Activated T-cell treated with anti-CD3 and anti-CD28 coated beads for 48 hours (primary cell): Measurements from ENCODE around the gene BBX.

Experiments
- DNase-seq: peaks from one replicate; pipeline ENCODE4 v3.0.0-alpha.2; 2020; ENCODE audit warnings: low read depth

BBX gene

DNA sequence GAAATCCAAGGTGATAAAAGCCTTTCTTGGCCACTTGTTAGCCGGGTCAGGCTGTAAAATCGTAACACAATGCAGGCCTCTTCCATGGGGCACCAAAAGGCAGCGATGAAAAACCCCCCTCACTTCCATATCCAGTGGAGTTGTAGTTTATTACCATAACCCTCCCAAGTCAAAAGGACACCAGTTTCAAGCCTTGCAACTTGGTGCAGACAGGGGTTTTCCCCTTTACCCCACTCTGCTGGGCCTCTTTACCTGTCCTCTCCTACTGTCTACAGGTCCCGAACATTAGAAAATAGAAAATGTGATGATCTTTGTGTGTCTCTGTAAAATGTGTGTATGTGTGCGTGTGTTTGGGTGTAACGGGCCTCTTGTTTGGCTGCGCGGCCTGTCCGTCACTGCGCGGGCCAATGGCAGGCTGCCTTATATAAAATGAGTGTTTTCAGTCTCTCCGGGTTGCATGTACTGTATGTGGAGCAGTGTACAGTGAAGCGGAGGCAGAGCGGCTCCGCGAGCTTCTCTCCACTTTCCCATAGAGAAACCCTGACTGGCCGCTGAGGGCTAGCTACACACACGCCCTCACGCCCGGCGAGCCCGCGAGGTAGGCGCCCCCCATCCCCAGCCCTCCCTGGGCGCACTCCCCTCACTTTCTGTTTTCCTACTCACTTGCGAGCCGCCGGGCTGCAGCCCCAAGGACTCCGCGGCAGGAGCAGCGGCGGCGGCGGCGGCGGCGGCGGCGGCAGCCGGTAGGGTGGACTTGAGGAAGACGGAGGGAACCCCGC, at the start of gene BBX:
Gene BBX (plus strand): TSS at position 453 of the 779 bp plus-strand sequence. CDS start 187,499 bp downstream, outside the sequence.
- peak; percentile 85 for DNase-seq

DNA sequence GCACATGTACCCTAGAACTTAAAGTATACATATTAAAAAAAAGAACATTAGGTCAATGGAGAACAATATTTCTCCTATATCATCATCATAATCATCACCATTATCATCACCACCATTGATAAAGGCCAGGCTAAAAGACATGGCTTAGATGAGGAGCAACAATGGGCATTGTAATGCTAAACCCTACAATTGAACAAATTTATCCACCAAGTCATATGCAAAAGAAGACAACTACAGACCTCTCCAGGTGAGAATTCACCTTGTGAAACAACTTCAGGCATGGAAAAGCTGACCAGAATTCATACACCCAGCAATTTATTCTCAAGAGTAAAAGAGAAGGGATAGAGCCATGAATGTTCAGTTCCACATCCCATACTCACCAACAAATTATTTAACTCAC, 46.3 kb upstream of the BBX start:
- DNase-seq: no peak

- DNase-seq: no peak
Observed at GRCh38 chr3:107487490-107487889, 35.3 kb upstream of the BBX start.

- no peak for DNase-seq
Observed at GRCh38 chr3:107488942-107489341, 33.8 kb upstream of the BBX start.

GRCh38 chr3:107493134-107493533, 29.6 kb upstream of the BBX start:
- no peak for DNase-seq

GRCh38 chr3:107496855-107497254, 25.9 kb upstream of the BBX start:
- no peak for DNase-seq

GRCh38 chr3:107498646-107499045, 24.1 kb upstream of the BBX start:
- DNase-seq: no peak

DNA sequence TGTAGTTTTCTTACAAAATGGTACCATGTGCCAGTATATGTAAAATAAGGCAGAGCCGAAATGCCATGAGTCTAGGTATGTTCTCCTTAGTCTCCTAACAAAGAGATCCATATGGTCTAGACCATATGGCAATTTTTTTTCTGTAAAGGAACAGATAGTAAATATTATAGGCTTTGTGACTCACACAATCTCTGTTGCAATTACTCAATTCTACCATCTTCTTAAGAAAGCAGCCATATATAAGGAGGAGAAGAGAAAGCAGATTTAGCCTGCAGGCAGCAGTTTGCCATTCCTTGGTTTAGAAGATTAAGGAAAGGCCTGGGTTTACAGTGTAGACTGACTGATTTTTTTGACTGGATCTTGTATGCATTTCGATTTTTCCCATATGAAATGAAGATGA, 16.3 kb upstream of the BBX start:
- no peak for DNase-seq

DNA sequence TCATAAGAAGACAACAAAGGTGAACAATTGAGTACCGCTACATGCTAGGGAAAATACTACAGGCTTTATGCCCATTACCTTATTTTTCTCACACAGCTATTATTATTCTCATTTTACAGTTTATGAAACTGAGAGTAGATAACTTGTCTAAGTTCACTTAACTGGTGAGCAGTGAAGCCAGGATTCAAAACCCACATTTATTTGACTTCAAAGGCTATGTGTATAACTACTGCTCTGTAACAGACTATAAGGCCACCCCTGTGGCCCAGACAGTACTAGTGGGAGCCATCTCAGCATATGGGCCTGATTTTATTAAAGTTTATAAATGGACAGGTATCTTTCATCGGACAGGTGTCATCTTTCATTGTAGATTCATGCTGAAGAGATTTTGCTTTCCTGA, 14.4 kb upstream of the BBX start:
- no peak for DNase-seq

- no peak for DNase-seq
Observed at GRCh38 chr3:107512108-107512507, 10.7 kb upstream of the BBX start.

DNA sequence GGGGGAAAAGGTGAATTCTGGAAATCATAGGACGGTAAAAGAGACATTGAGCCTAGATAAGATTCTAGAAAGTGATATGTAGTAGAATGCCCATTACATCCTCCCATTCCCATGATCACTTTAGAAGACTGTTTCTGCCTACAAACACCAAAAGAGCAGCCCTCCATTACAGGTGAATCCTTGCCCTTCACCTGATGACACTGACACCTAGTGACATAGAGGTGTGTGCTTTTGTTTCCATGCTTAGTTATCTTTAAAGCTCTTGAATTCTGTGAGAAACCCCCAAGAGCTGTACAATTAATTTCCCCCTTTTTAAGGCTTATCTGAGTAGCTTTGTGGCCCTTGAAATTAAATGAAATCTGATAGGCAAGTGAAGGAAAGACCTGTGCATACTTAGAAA, 8.3 kb upstream of the BBX start:
- DNase-seq: no peak

- no peak for DNase-seq
Observed at GRCh38 chr3:107516475-107516874, 6.3 kb upstream of the BBX start.

DNA sequence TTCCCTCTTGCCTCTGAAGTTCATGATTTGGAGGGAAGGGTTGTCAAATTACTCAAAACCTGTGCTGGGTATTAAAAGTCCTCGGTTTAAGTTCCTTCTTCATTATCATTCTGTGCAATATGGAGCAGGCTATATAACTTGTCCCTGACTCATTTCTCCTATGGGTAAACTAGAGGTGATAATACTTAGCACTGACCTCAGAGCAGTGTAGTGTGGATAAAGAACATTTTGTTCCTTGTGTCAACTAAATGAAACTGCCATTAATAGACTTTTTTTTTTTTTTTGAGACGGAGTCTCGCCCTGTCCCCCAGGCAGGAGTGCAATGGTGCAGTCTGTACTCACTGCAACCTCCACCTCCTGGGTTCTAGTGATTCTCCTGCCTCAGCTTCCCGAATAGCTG, 2.2 kb upstream of the BBX start:
- DNase-seq: no peak

DNA sequence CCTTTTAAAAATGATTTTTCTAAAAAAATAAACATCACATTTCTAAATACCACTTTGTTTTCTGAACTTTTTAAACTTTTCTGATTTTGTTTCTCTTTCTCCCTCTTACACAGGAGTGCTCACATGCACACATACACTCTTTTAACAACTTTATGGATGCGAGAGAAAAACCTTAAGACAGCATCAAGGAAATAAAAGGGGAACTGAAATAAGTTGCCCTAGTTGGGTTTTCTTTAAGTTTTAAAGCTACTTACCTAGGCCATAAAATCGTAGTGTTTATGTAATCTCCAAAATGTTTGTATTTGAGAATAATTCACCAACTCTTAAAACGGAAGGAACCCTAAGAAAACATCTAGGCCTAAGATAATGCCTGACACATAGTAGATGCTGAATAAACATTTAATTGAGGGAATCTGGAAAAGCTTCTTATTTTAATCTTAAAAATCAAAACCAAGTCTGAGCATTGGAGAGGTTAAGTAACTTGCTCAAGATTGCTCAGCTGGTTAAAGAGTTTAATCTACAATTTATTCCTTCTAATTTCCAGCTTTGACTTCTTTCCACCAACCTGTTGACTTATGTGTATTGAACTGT, 1.2 kb upstream of the BBX start:
- DNase-seq: no peak

DNA sequence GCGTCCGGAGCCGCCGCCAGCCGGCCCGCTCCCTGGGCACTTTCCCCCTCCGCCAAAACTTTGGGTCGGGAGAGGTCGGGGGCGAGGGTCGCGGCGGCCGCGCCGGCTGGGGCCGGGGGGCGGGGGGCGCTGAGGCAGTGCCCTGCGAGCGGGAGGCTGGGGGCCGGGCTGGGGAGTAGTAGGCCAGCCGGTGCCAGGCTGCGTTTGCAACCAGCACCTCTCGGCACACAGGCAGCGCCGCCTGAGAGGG, 452 bp downstream of the BBX start:
- no peak for DNase-seq

- peak; percentile 53 for DNase-seq
Observed at GRCh38 chr3:107523539-107524325, 970 bp downstream of the BBX start.

DNA sequence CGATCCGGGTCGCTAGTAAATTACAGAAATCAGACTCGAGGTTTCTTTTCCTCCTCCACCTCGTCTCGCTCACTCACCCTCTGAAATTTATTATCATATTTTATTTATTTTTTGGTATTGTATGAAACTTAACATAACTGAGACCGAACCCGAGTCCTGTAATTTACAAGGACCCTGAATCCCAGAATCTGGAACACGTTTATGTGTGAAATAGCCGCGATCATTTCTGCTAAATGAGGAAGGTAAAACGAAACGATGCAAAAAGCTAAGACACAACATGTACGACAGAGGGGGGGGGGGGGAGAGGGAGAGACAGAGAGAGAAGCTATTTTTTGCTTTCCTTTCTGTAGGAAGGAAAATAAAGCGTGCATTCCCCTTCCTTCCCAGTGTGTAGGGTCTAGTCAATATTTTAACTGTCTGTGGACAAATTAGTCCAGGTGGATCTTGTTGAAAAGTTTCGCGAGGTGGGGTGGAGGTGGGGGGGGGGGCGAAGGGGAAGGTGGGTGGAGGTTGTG, 1.6 kb downstream of the BBX start:
- DNase-seq: no peak

DNA sequence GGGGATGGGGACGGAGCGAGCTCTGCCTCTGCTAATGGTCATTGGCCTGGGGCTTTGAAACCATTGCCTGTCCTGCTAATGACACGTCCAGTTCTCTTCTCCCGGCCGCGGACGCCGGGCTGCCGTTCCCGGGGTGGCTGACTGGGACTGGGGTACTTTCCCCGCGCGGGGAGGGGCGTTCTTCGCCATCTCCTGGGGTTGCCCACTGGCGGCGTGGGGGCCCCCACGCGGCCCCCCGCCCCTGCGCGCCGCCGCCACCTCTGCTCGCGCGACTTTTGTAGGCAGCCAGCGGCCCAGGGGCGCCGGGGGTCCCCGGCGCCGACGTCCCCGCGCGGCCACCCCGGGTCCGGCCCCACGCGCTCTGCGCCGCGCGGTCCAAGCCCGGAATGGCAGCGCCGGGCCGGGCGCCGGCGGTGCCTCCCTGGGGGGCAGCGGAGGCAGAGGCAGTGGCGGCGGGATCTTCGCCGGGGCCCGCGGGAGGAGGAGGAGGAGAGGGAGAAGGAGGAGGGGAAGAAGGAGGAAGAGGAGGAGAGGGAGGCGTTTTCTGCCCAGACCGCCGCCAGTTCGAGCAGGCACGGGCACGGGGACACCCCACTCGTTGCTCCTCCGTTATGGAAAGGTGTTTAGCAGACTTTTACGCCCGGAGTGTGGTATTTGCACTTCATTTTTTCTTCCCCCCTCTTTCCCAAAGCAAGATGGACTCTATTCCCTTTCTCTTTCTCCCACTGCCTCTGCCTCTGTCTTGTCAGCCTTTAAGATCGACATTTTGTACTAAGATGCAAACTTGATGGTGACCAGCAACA, 2.3 kb downstream of the BBX start:
- DNase-seq: peak; percentile 32

- peak; percentile 16 for DNase-seq
Observed at GRCh38 chr3:107525644-107526305, 3.0 kb downstream of the BBX start.

DNA sequence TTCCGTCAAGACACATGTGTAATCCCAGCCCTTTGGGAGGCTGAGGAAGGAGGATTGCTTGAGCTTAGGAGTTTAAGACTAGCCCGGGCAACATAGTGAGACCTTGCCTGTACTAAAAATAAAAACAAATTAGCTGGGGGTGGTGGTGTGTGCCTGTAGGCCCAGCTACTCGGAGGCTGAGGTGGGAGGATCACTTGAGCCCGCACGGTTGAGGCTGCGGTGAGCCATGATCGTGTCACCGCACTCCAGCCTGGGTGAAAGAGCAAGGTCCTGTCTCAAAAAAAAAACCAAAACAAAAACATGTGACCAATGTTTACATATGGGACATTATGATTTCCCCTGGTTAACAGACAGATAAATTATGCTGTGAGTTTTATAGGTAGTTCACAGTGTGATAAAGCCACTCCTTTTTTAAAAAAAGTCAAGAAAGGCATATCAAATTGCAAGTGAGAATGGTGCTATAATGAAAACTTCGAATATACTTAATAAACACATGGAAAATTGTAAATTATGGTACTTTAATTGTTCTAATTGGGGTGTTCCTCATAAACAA, 9.2 kb downstream of the BBX start:
- DNase-seq: no peak

- DNase-seq: no peak
Observed at GRCh38 chr3:107540857-107541256, 18.1 kb downstream of the BBX start.
